HG02943 (cell line): ENCODE data around the gene ALOX5AP.
"Not testable (repeated sequence)": the region's sequence is repeated elsewhere in the genome, so short reads cannot be mapped to it uniquely, and the experiment has no call there.

Experiments
- ATAC-seq: cut with Tn5 transposase; IDR thresholded peaks from one replicate; pipeline ENCODE4 v1.9.1; 2021; ENCODE audit warnings: mild to moderate bottlenecking, low read depth, moderate library complexity; ENCODE audit not compliant: unreplicated experiment

The ALOX5AP gene

GRCh38 chr13:30735872-30736175 is 481 bp downstream of the ALOX5AP start:
- ATAC-seq = no peak

- ATAC-seq = no peak
Observed at GRCh38 chr13:30736461-30737320, 1.3 kb downstream of the ALOX5AP start.

- ATAC-seq = no peak
Observed at GRCh38 chr13:30737511-30738337, 2.4 kb downstream of the ALOX5AP start.

GRCh38 chr13:30738526-30739236 is 3.3 kb downstream of the ALOX5AP start:
- ATAC-seq = no peak

- ATAC-seq = no peak
Observed at GRCh38 chr13:30739237-30739528, 3.8 kb downstream of the ALOX5AP start.

- peak; percentile 35 for ATAC-seq
Observed at GRCh38 chr13:30739761-30740642, 4.7 kb downstream of the ALOX5AP start.

- ATAC-seq = no peak
Observed at GRCh38 chr13:30742901-30743300, 7.6 kb downstream of the ALOX5AP start.

GRCh38 chr13:30743319-30744055 is 8.1 kb downstream of the ALOX5AP start:
- ATAC-seq = no peak

- ATAC-seq = peak; percentile 92
Observed at GRCh38 chr13:30744056-30744680, 8.8 kb downstream of the ALOX5AP start.

GRCh38 chr13:30744681-30745077 is 9.3 kb downstream of the ALOX5AP start:
- ATAC-seq = no peak

GRCh38 chr13:30745906-30746686 is 10.8 kb downstream of the ALOX5AP start:
- ATAC-seq = no peak

GRCh38 chr13:30746791-30747190 is 11.4 kb downstream of the ALOX5AP start:
- ATAC-seq = no peak

- ATAC-seq = not testable (repeated sequence)
Observed at GRCh38 chr13:30747845-30748244, 12.5 kb downstream of the ALOX5AP start.

GRCh38 chr13:30748717-30749116 is 13.4 kb downstream of the ALOX5AP start:
- ATAC-seq = no peak

GRCh38 chr13:30750036-30750435 is 14.7 kb downstream of the ALOX5AP start:
- ATAC-seq = no peak

GRCh38 chr13:30751183-30751933 is 16.0 kb downstream of the ALOX5AP start:
- no peak for ATAC-seq

GRCh38 chr13:30752201-30752797 is 17.0 kb downstream of the ALOX5AP start:
- ATAC-seq = no peak
